ENCODE data around the gene THBD.

THBD gene

GRCh38 chr20:23061262-23061661 is 11.8 kb upstream of the THBD start:
- FAIRE-seq = no peak

- no peak for FAIRE-seq
Observed at GRCh38 chr20:23060629-23061028, 11.2 kb upstream of the THBD start.

GRCh38 chr20:23059846-23060245 is 10.4 kb upstream of the THBD start:
- FAIRE-seq = no peak

GRCh38 chr20:23059001-23059400 is 9.5 kb upstream of the THBD start:
- no peak for FAIRE-seq

GRCh38 chr20:23058240-23058639 is 8.8 kb upstream of the THBD start:
- FAIRE-seq = no peak

- FAIRE-seq = no peak
Observed at GRCh38 chr20:23052904-23053303, 3.4 kb upstream of the THBD start.

- no peak for FAIRE-seq
Observed at GRCh38 chr20:23050847-23051627, 1.6 kb upstream of the THBD start.

- FAIRE-seq = no peak
Observed at GRCh38 chr20:23050076-23050838, 785 bp upstream of the THBD start.

GRCh38 chr20:23048283-23049200 is 930 bp downstream of the THBD start:
- FAIRE-seq = no peak

GRCh38 chr20:23047738-23048214 is 1.7 kb downstream of the THBD start:
- no peak for FAIRE-seq

GRCh38 chr20:23047001-23047737 is 2.3 kb downstream of the THBD start:
- no peak for FAIRE-seq

- no peak for FAIRE-seq
Observed at GRCh38 chr20:23046431-23046830, 3.0 kb downstream of the THBD start.

GRCh38 chr20:23043376-23043775 is 6.1 kb downstream of the THBD start:
- no peak for FAIRE-seq

GRCh38 chr20:23042270-23042669 is 7.2 kb downstream of the THBD start:
- FAIRE-seq = no peak

- FAIRE-seq = no peak
Observed at GRCh38 chr20:23039885-23040508, 9.5 kb downstream of the THBD start.

GRCh38 chr20:23039136-23039875 is 10.2 kb downstream of the THBD start:
- no peak for FAIRE-seq

- FAIRE-seq = no peak
Observed at GRCh38 chr20:23037017-23037481, 12.4 kb downstream of the THBD start.

GRCh38 chr20:23036371-23036770 is 13.1 kb downstream of the THBD start:
- FAIRE-seq = no peak

- no peak for FAIRE-seq
Observed at GRCh38 chr20:23035731-23036130, 13.7 kb downstream of the THBD start.

GRCh38 chr20:23034721-23035671 is 14.5 kb downstream of the THBD start, which contains the start of gene SSTR4:
TSS of gene SSTR4 (plus strand) at chr20:23035312. CDS start at chr20:23035484, 172 bp downstream.
- no peak for FAIRE-seq

All from islet of Langerhans (tissue), 1 donor.